ENCODE results near the gene CD96.

CD96 gene

GRCh38 chr3:111598139-111598538 lies 56.1 kb downstream of the CD96 start:
- Histone ChIP-seq H3K27me3 (ENCODE audit: insufficient read depth, low read depth) (no peaks in the 10 kb centered on the region), H4K20me1 (ENCODE audit: insufficient read depth) (no peaks in the 10 kb centered on the region), H3K4me1 (ENCODE audit: low read depth, poor library complexity, severe bottlenecking) (no peaks in the 10 kb centered on the region), H3K4me3 (IDR thresholded peaks at IDR 0.05; ENCODE audit: insufficient read depth, low read depth, low read length) (no peak overlapping the region), H2AFZ (ENCODE audit: low read depth) (no peak overlapping the region), H3K27ac (no peak overlapping the region), H3K36me3 (ENCODE audit: insufficient read depth) (no peaks in the 10 kb centered on the region), H3K4me2 (no peak overlapping the region), H3K9ac (no peak overlapping the region), H3K79me2 (ENCODE audit: insufficient read depth, low read depth) (no peaks in the 10 kb centered on the region)
- TF ChIP-seq, protein P1, sequence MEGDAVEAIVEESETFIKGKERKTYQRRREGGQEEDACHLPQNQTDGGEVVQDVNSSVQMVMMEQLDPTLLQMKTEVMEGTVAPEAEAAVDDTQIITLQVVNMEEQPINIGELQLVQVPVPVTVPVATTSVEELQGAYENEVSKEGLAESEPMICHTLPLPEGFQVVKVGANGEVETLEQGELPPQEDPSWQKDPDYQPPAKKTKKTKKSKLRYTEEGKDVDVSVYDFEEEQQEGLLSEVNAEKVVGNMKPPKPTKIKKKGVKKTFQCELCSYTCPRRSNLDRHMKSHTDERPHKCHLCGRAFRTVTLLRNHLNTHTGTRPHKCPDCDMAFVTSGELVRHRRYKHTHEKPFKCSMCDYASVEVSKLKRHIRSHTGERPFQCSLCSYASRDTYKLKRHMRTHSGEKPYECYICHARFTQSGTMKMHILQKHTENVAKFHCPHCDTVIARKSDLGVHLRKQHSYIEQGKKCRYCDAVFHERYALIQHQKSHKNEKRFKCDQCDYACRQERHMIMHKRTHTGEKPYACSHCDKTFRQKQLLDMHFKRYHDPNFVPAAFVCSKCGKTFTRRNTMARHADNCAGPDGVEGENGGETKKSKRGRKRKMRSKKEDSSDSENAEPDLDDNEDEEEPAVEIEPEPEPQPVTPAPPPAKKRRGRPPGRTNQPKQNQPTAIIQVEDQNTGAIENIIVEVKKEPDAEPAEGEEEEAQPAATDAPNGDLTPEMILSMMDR (conservative IDR thresholded peaks at IDR 0.05; ENCODE audit: low read depth, low read length), result no peak

GRCh38 chr3:111598552-111598951 lies 56.6 kb downstream of the CD96 start:
- Histone ChIP-seq H2AFZ (ENCODE audit: low read depth) (no peak overlapping the region), H3K9ac (no peak overlapping the region), H3K36me3 (ENCODE audit: insufficient read depth) (no peaks in the 10 kb centered on the region), H3K27me3 (ENCODE audit: insufficient read depth, low read depth) (no peaks in the 10 kb centered on the region), H3K4me2 (no peak overlapping the region), H4K20me1 (ENCODE audit: insufficient read depth) (no peaks in the 10 kb centered on the region), H3K79me2 (ENCODE audit: insufficient read depth, low read depth) (no peaks in the 10 kb centered on the region), H3K4me1 (ENCODE audit: low read depth, poor library complexity, severe bottlenecking) (no peaks in the 10 kb centered on the region), H3K27ac (no peak overlapping the region), H3K4me3 (IDR thresholded peaks at IDR 0.05; ENCODE audit: insufficient read depth, low read depth, low read length) (no peak overlapping the region)
- TF ChIP-seq, protein P1 (conservative IDR thresholded peaks at IDR 0.05; ENCODE audit: low read depth, low read length), result no peak

GRCh38 chr3:111601810-111602209 lies 59.8 kb downstream of the CD96 start:
- Histone ChIP-seq H3K27me3 (ENCODE audit: insufficient read depth, low read depth) (no peaks in the 10 kb centered on the region), H3K4me1 (ENCODE audit: low read depth, poor library complexity, severe bottlenecking) (no peaks in the 10 kb centered on the region), H3K9ac (no peak overlapping the region), H3K4me3 (IDR thresholded peaks at IDR 0.05; ENCODE audit: insufficient read depth, low read depth, low read length) (no peak overlapping the region), H3K79me2 (ENCODE audit: insufficient read depth, low read depth) (no peaks in the 10 kb centered on the region), H4K20me1 (ENCODE audit: insufficient read depth) (no peaks in the 10 kb centered on the region), H3K27ac (no peak overlapping the region), H3K4me2 (no peak overlapping the region), H3K36me3 (ENCODE audit: insufficient read depth) (no peaks in the 10 kb centered on the region), H2AFZ (ENCODE audit: low read depth) (no peak overlapping the region)
- TF ChIP-seq, protein P1 (conservative IDR thresholded peaks at IDR 0.05; ENCODE audit: low read depth, low read length), result no peak

- Histone ChIP-seq H2AFZ (ENCODE audit: low read depth) (no peak overlapping the region), H3K36me3 (ENCODE audit: insufficient read depth) (no peaks in the 10 kb centered on the region), H3K4me2 (no peak overlapping the region), H3K9ac (no peak overlapping the region), H4K20me1 (ENCODE audit: insufficient read depth) (no peaks in the 10 kb centered on the region), H3K4me1 (ENCODE audit: low read depth, poor library complexity, severe bottlenecking) (no peaks in the 10 kb centered on the region), H3K4me3 (IDR thresholded peaks at IDR 0.05; ENCODE audit: insufficient read depth, low read depth, low read length) (no peak overlapping the region), H3K27ac (no peak overlapping the region), H3K79me2 (ENCODE audit: insufficient read depth, low read depth) (no peaks in the 10 kb centered on the region), H3K27me3 (ENCODE audit: insufficient read depth, low read depth) (no peaks in the 10 kb centered on the region)
- TF ChIP-seq, protein P1 (conservative IDR thresholded peaks at IDR 0.05; ENCODE audit: low read depth, low read length), result no peak
Observed at GRCh38 chr3:111603679-111604078, 61.7 kb downstream of the CD96 start.
